Measurements from ENCODE around the gene C20orf202.

The C20orf202 gene

GRCh38 chr20:1184638-1185315 lies 18.5 kb upstream of the C20orf202 start, which contains the start of gene TMEM74B:
TMEM74B (minus strand) TSS chr20:1184981; CDS start chr20:1183801, 1,180 bp downstream.
- DNase-seq = no peak

GRCh38 chr20:1185316-1185741 lies 17.9 kb upstream of the C20orf202 start:
- DNase-seq = no peak

DNA sequence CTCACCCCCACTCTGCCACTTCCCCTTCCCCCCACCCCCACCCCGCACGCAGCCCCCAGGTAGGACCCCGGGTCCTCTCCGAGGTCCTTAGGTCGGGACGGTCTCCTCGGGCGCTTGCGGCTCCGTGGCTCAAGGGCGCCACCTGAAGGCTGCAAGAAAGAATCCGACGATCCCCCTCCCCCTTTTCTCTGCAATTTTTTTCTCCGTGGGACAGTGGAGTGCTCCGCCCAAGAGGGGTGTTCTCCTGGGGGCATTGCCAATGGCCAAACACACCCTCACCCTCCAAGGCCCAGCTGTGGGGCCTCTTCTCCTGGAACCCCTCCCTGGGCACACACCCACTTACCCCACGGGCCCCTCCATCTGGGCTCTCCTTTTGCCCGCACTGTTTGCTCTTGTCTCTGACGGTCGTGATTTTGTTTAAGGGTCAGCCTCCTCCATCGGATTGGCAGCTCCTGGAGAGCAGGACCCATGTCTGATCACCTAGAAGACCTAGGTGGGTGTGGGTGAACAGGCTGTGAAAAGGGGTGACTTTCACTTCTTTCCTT lies 17.4 kb upstream of the C20orf202 start:
- no peak for DNase-seq

DNA sequence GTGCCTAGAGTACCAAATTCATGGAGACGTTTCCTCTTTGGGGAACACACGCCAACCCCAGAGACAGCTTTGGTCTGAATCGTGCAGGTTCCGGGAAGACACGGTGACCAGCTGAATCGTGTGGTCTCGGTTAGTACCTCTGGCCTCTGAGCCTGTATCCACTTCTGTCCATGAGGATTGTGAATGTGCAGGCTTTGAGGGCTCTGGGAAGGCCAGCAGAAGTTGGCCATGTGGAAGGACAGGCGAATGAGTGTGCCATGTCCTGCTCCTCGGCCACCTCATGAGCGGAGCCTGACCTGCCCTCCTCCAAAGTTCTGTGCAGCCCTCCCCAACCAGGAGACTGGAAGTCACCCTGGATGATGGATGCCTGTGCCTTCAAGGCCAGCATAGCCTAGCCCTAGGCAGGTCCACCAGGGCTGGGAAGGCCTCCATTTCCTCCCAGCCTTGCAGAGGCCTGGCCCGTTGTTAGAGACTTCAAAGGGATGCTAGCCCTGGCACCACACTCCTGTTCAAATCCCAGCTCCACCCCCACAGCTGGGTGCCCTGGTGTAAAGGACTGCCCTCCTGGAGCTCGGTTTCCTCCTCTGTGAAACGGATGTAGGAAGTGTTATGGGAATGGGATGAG lies 16.8 kb upstream of the C20orf202 start:
- no peak for DNase-seq

GRCh38 chr20:1187605-1188171 lies 15.6 kb upstream of the C20orf202 start:
- no peak for DNase-seq

DNA sequence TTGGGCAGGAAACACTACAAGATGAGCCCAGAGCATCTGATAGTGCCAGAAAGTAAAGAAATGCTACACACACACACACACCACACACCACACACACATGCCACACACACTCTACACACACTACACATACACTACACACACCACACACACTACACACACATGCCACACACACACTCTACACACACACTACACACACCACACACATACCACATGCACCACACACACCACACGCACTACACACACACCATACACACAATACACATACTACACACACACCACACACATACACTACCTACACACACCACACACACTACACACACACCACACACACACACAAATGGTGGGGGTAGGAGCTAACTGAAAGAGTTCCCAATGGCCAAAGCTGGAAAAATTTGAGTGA lies 14.9 kb upstream of the C20orf202 start:
- DNase-seq = no peak

- no peak for DNase-seq
Observed at GRCh38 chr20:1189827-1190226, 13.4 kb upstream of the C20orf202 start.

DNA sequence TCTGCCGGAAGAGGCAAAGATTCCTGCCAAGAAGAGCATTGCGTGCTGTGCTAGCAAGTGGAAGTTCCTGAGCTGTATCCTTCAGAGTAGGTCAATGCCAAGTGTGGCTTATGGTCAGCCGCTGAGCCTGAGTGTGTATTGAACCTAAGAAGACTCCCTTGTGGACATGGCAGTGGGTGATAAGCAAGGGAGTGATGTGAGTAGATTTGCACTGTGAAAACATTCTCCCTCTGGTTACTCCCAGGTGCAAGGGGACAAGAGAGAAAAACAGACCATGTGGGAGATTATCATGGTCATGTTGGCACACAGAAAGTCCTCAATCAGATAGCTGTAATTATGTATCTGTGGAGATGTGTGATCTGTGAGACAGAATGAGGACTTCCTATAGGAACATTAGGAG lies 12.4 kb upstream of the C20orf202 start:
- no peak for DNase-seq

DNA sequence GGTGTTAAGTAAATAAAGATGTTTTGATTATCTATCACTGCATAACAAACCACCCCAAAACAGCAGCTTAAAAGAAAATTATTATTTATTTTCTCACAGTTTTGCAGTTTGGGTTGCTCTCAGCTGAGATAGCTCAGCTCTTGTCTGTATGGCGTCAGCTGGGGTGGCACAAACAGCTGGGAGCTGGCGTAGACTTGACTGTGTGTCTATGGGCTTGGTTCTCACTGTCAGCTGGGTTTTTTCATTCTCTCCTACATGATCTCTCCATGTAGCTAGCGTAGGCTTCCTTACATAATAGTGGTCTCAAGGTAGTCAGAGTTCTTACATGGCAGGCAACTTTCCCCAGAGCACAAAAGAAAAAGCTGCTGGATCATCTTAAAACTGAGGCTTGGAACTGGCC lies 12.0 kb upstream of the C20orf202 start:
- no peak for DNase-seq

DNA sequence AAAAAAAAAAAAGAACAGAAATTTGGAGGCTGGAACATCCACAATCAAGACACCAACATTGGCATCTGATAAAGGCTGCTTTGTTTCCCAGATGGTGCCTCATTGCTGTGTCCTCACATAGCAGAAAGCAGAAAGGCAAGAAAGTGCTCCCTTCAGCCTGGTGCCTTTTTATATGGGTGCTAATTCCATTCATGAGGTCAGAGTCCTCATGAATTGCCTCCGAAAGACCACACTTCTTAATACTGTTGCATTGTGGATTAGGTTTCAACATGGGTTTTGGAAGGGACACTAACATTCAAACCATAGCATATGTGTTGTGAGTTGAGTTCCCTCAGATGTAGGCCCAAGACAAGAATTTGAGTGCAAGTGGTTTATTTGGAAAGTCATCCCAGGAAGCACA lies 8.0 kb upstream of the C20orf202 start:
- DNase-seq = no peak

- no peak for DNase-seq
Observed at GRCh38 chr20:1196634-1197033, 6.6 kb upstream of the C20orf202 start.

GRCh38 chr20:1197801-1198200 lies 5.5 kb upstream of the C20orf202 start:
- no peak for DNase-seq

DNA sequence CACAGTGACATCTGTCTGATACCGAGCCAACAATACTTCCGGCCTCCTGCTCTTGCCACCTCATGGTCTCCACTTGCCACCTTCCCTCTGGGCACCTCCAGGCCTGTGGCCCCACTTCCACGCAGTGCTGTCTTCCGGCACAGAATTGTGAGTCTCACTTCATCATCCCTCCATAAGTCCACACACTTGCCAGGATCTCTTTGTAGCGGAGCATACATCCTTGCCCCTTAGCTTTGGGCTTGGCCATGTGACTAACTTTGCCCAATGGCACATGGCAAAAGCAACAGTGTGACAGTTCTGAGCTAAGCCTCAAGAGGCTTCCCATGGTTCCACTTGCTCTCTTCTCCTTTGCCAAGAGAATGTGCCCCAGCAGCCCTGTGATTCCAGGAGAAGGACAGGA lies 4.5 kb upstream of the C20orf202 start:
- DNase-seq = no peak

DNA sequence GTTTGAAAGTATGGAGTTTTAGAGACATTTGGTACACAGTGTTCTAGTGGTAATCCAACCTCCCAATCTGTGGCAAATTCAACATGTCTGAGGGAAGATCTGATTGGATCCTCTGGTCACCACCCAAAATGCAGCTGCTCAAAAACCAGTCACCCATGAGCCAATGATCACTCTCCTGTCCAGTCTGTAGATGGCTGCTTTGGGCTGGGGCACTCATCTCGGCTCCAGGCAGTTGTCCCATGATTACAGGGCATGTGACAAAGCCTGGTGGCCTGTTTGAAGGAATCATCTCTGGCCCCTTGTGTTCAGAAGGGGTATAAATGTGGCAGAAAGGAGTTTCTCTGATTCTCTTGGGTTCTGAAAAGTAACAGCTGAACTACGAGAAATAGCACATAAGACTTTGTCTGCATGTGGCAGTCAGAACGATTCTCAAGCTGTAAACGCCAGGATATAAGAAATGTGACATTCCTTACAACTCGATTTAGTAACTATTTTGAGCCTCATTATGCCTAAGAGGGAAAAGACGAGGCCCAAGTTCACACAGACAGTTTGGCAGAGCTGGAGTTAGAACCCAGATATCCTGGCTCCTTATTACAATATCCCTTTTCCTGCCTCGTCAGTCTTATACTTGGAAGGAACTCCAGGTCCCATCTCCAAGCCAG lies 3.9 kb upstream of the C20orf202 start:
- no peak for DNase-seq

DNA sequence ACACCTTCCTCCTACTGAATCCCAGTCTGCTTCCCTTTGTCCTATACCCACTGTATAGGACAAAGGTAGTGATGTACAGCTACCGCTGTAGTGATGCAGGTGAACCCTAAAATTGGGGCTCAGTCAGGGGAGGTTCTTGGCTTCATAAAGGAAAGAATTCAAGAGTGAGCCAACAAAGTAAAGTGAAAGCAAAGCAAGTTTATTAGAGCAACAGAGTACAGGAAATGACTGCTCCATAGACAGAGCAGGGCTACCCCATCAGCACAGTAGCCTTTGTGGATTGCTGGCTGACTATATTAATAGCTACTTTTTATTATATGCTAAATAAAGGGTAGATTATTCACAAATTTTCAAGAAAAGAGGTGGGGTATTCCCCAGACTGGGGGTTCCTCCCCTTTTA lies 3.3 kb upstream of the C20orf202 start:
- no peak for DNase-seq

DNA sequence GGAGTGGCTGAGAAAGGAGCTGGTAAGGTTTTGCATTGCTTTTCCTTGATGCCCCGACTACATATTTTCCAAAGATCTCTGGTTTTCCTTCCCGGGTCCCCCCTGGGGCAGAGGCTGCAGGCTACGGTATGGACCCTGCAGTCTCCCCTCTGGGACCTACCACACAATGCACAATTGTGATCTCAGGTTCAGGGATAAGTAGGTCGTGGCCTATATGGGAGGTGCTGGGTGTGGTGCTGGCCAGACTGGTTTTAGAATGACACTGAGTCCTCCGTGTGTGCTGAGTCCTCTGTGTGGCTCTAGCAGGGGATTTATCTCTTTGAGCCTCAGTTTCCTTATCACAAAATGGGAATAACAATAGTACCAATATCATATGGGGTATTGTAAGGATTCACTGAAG lies 376 bp downstream of the C20orf202 start:
- no peak for DNase-seq

DNA sequence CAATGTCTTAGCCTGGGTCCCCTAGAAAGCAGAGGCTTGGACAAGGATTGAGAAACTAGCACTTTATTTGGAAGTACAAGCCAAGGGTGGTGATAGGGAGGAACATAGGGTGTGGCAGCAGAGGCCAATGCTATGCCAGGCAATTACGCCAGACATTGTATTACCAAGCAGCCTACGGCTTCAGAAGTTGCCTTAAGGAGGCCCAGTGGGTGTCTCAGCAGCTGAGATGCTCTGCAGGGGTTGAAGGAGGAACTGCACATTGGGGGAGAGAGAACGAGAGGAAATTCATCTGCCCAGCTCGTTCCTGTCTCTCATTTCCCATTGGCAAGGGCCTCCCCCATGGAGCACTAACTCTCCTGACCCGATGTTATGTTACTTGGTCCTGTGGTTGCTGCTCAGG lies 859 bp downstream of the C20orf202 start:
- DNase-seq = no peak

- DNase-seq = no peak
Observed at GRCh38 chr20:1204576-1204975, 1.3 kb downstream of the C20orf202 start.

GRCh38 chr20:1205802-1206201 lies 2.5 kb downstream of the C20orf202 start:
- DNase-seq = no peak

- DNase-seq = no peak
Observed at GRCh38 chr20:1206366-1207148, 3.3 kb downstream of the C20orf202 start.

DNA sequence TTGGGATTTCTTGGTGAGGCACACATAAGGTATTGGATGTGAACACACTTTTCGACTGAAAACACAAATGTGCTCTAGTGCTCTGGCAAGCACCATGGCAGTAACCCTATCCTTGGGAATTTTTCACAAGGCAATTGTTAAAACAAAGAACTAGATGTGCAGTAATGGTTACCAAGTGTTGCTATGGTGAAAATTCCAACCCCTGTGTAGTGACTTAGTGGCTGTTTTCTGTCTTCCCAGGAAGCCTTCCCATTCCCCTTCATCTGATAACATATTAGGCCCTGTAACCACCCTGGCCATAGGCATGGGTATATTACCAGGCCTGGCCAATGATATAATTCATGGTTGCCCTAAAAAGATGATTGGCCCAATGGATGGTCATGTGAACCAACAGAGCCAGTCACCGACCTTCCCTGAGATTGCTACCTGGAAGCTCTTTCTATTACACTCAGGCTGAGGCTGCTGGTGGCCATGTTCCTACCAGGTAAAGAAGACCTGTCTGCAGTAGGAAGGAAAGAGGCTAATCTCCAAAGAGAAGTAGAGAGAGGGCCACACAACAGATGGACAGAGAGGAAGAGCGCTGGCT lies 4.1 kb downstream of the C20orf202 start:
- no peak for DNase-seq
